Activated CD4-positive, alpha-beta memory T cell treated with anti-CD3 and anti-CD28 coated beads for 36 hours (primary cell): ENCODE measurements around the gene ABTB1. TPM values are rescaled to one million over a fixed set of nuclear protein-coding genes. Genes with fewer than 3 reads are reported as not detected.

Experiments used
- CTCF ChIA-PET: fragments of 350-600 bp; sonication (Branson Sonifier 250); formaldehyde crosslinking; loops from one replicate; lab custom pipeline; 2021; ENCODE audit warnings: antibody characterized with exemption, inconsistent platforms; lab: Charles Lee
- POLR2A ChIA-PET: fragments of 350-600 bp; sonication (Branson Sonifier 250); formaldehyde crosslinking; loops from one replicate; lab custom pipeline; 2021; ENCODE audit warnings: antibody characterized with exemption; lab: Charles Lee
- DNase-seq: peaks from one replicate; pipeline ENCODE4 v3.0.0-alpha.2; 2020
- H3K27ac Mint-ChIP-seq: one replicate; pipeline ENCODE4 v1.8.0; 2021; ENCODE audit warnings: mixed read lengths
- H3K27me3 Mint-ChIP-seq: one replicate; pipeline ENCODE4 v1.8.0; 2021; ENCODE audit warnings: mixed read lengths
- H3K36me3 Mint-ChIP-seq: one replicate; pipeline ENCODE4 v1.8.0; 2021; ENCODE audit warnings: mixed read lengths
- H3K4me1 Mint-ChIP-seq: one replicate; pipeline ENCODE4 v1.8.0; 2021; ENCODE audit warnings: low read depth, mixed read lengths
- H3K4me3 Mint-ChIP-seq: one replicate; pipeline ENCODE4 v1.8.0; 2021; ENCODE audit warnings: mild to moderate bottlenecking, mixed read lengths
- H3K9me3 Mint-ChIP-seq: one replicate; pipeline ENCODE4 v1.8.0; 2021; ENCODE audit warnings: mixed read lengths
- intact Hi-C: fragments of 100-400 bp; cut with micrococcal nuclease; formaldehyde crosslinking; loops from one replicate; pipeline ENCODE4 v1.15.1; 2023
- total RNA-seq, 2 experiments: library from RNA; stranded (reverse); gene quantifications; one replicate each; pipeline ENCODE4 v1.2.3, GENCODE V29; 2021

ABTB1 gene
- total RNA-seq, 2 experiments from 2014 or later, result 14.8 TPM

DNA sequence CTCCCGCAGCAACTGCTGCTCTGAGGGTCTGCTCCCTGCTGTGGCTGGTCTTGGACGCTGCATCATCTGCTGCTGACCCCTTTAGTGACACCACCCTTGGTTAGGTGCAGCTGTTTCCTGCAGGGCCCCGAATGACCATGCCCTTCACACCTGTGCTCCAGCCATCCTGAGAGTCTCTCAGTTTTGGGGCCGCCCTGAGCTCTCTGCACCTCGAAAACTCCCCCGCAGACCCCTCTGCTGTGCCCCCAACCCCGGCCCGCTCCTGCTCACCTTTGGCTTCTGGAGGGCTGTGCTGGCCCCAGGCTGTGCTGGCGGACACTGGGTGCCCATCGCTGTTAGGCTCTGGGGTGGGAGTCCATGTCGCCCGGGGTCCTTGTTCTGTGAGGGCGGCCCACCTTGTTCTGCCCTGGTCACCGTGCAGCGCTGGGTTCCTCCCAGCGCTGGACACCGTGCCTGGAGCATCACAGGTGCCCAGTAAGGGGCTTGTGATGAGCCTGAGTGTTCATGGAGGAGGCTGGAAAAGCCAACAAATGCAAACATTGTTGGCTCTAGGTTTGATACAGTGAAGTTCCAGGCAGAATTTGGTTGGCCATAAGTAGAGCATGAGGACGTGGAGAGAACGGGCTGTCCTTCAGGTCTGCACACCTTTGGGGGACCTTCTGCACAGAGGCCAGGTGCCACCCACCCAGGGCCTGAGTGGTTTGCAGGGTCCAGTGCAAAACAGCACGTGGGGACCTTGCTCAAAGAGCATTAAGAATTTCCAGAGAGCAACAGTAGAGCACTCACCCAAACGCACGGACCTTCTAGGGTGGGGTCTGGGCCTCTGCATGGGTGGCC is 12.3 kb downstream of the ABTB1 start:
- DNase-seq, result no peak
- H3K9me3 Mint-ChIP-seq, result no peaks in the 10 kb centered on the region
- no peaks in the 10 kb centered on the region for H3K36me3 Mint-ChIP-seq

GRCh38 chr3:127685708-127686511 is 13.2 kb downstream of the ABTB1 start:
- Mint-ChIP-seq H3K27ac (no peak overlapping the region), H3K9me3 (no peaks in the 10 kb centered on the region), H3K4me3 (no peak overlapping the region), H3K4me1 (peaks cover 6% of the 10 kb centered on the region), H3K36me3 (no peaks in the 10 kb centered on the region), H3K27me3 (no peaks in the 10 kb centered on the region)
- CTCF ChIA-PET, result no interaction called here
- intact Hi-C loops, result no loop called here
- no peak for DNase-seq
- POLR2A ChIA-PET, result no interaction called here

More for the DNA sequence above, 12.3 kb downstream of the ABTB1 start:
- intact Hi-C loops, result no loop called here
- Mint-ChIP-seq H3K27me3 (no peaks in the 10 kb centered on the region), H3K4me1 (peaks cover 6% of the 10 kb centered on the region), H3K4me3 (no peak overlapping the region), H3K27ac (no peak overlapping the region)
- CTCF ChIA-PET, result no interaction called here
- POLR2A ChIA-PET, result no interaction called here

- Mint-ChIP-seq H3K4me1 (peaks cover 6% of the 10 kb centered on the region), H3K9me3 (no peaks in the 10 kb centered on the region), H3K27ac (no peak overlapping the region), H3K27me3 (no peaks in the 10 kb centered on the region), H3K36me3 (no peaks in the 10 kb centered on the region), H3K4me3 (no peak overlapping the region)
- DNase-seq, result no peak
- CTCF ChIA-PET, result no interaction called here
- intact Hi-C loops, result no loop called here
- POLR2A ChIA-PET, result no interaction called here
These were observed 13.8 kb downstream of the ABTB1 start for GRCh38 chr3:127686512-127686894.

- Mint-ChIP-seq H3K36me3 (no peaks in the 10 kb centered on the region), H3K4me3 (no peak overlapping the region), H3K27ac (no peak overlapping the region), H3K4me1 (peaks cover 6% of the 10 kb centered on the region), H3K9me3 (no peaks in the 10 kb centered on the region), H3K27me3 (no peaks in the 10 kb centered on the region)
- POLR2A ChIA-PET, result no interaction called here
- DNase-seq, result no peak
- CTCF ChIA-PET, result no interaction called here
- intact Hi-C loops, result no loop called here
These were observed 14.5 kb downstream of the ABTB1 start for GRCh38 chr3:127687228-127687737.

DNA sequence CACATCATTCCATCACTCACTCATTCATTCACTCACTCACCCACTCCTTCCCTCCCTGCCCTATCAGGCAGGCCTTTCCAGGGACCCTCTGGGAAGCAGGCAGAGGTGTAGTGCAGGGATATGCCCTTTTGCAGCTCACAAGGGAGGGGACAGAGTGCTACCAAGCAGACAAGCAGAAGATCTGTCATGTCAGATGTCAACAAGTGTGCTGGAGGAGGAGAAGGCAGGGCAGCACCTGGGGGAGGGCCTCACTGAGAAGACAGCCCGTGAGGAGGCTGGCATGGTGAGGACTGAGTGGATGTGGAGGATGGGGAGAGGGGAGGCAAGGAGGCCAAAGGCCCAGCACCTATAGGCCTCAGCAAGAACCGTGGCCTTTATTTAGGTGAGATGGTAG is 15.3 kb downstream of the ABTB1 start:
- Mint-ChIP-seq H3K27ac (no peak overlapping the region), H3K4me1 (peaks cover 6% of the 10 kb centered on the region), H3K9me3 (no peaks in the 10 kb centered on the region), H3K4me3 (no peak overlapping the region), H3K27me3 (no peaks in the 10 kb centered on the region), H3K36me3 (no peaks in the 10 kb centered on the region)
- POLR2A ChIA-PET, result no interaction called here
- DNase-seq, result no peak
- CTCF ChIA-PET, result no interaction called here
- intact Hi-C loops, result no loop called here

- ChIA-PET POLR2A (no interaction called here), CTCF (no interaction called here)
- Mint-ChIP-seq H3K27ac (no peak overlapping the region), H3K9me3 (no peaks in the 10 kb centered on the region), H3K36me3 (no peaks in the 10 kb centered on the region), H3K4me1 (peaks cover 3% of the 10 kb centered on the region), H3K27me3 (no peaks in the 10 kb centered on the region), H3K4me3 (no peak overlapping the region)
- intact Hi-C loops, result no loop called here
- DNase-seq, result no peak
These were observed 15.9 kb downstream of the ABTB1 start for GRCh38 chr3:127688416-127689265.

GRCh38 chr3:127689266-127689860 is 16.6 kb downstream of the ABTB1 start:
- no peaks in the 10 kb centered on the region for H3K4me1 Mint-ChIP-seq
- no peaks in the 10 kb centered on the region for H3K27me3 Mint-ChIP-seq
- intact Hi-C loops, result no loop called here
- H3K9me3 Mint-ChIP-seq, result no peaks in the 10 kb centered on the region
- H3K4me3 Mint-ChIP-seq, result no peak overlapping the region
- POLR2A ChIA-PET, result no interaction called here
- H3K36me3 Mint-ChIP-seq, result no peaks in the 10 kb centered on the region
- no peak for DNase-seq
- no peak overlapping the region for H3K27ac Mint-ChIP-seq
- CTCF ChIA-PET, result no interaction called here

DNA sequence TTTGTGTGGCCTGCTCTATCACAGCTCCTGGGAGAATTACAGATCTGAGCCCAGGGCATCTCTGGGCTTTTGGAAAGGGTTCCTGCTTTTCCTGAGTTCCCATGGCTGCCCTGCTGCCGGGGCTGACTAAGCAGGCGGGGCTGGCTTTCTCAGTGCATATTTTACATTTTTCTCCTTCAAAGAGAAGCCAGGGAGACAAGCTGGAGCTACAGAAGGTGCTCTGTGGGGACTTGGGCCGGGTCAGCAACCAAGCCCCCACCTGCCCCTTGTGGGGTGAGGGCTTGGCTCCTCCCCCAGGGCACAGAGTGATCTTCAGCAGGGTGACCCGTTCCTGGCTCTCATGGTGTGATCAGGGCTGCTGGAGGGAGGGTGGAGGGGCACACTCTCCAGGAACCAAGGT is 17.4 kb downstream of the ABTB1 start:
- CTCF ChIA-PET, result no interaction called here
- H3K36me3 Mint-ChIP-seq, result no peaks in the 10 kb centered on the region
- no peaks in the 10 kb centered on the region for H3K4me1 Mint-ChIP-seq
- H3K9me3 Mint-ChIP-seq, result no peaks in the 10 kb centered on the region
- intact Hi-C loops, result no loop called here
- H3K4me3 Mint-ChIP-seq, result no peak overlapping the region
- no peak for DNase-seq
- H3K27me3 Mint-ChIP-seq, result no peaks in the 10 kb centered on the region
- H3K27ac Mint-ChIP-seq, result no peak overlapping the region
- POLR2A ChIA-PET, result no interaction called here

DNA sequence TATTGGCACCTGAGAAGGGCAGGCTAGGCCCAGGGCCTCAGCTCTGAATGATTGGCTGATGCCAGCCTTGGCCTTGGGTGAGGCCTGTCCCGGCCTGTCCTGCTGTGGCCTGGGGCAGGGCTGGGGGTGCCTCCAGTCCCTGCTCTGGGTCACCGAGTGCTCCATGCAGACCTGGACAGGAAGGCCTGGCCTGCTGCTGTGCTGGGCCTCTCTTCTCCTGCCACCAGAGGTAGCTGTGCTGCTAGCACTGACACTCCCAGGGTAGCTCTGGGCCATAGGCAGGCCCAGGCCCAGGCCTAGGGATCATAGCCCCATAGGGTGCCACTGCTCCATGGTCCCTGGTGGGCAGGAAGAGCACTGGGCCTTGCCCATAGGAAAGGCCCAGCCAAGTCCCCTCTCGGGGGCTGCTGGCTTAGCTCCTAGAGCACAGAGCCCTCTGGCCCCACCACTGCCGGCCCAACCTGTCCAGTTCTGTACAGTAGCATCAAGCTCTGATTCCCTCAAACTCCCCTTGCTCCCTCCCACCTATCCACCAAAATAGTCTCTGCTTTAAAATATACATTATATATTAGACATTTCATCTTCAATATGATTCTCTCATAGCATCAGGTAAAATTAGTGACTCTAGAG is 18.2 kb downstream of the ABTB1 start:
- no peak for DNase-seq
- H3K4me1 Mint-ChIP-seq, result no peaks in the 10 kb centered on the region
- intact Hi-C loops, result no loop called here
- no peaks in the 10 kb centered on the region for H3K36me3 Mint-ChIP-seq
- POLR2A ChIA-PET, result no interaction called here
- no peak overlapping the region for H3K27ac Mint-ChIP-seq
- H3K4me3 Mint-ChIP-seq, result no peak overlapping the region
- no peaks in the 10 kb centered on the region for H3K9me3 Mint-ChIP-seq
- H3K27me3 Mint-ChIP-seq, result no peaks in the 10 kb centered on the region
- CTCF ChIA-PET, result no interaction called here

DNA sequence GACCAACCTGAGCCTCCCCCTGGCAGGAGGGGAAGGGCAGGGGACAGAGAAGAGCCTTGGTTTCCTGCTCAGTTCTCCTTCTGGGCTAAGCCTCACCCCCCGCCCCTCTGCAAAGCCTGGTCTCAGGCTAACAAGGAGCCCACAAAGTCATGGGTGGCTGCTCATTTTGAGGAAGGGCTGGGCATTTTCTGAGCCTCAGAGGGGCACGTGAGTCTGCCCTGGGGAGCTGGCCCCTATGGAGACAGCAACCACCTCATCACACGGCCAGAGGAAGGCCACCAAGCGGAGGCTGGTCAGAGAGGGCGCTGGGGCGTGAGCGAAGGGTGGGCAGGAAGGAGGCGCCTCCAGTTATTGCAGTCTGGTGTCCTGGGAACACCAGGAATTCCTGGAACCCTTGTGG is 18.7 kb downstream of the ABTB1 start:
- Mint-ChIP-seq H3K4me3 (no peak overlapping the region), H3K4me1 (no peaks in the 10 kb centered on the region), H3K9me3 (no peaks in the 10 kb centered on the region), H3K36me3 (no peaks in the 10 kb centered on the region), H3K27me3 (no peaks in the 10 kb centered on the region), H3K27ac (no peak overlapping the region)
- ChIA-PET POLR2A (no interaction called here), CTCF (interaction anchor here (1.4 kb wide), 1 partner anchor 116 kb away, joined by 3 read pairs; no protein-coding TSS in a partner anchor)
- intact Hi-C loops, result no loop called here
- no peak for DNase-seq

DNA sequence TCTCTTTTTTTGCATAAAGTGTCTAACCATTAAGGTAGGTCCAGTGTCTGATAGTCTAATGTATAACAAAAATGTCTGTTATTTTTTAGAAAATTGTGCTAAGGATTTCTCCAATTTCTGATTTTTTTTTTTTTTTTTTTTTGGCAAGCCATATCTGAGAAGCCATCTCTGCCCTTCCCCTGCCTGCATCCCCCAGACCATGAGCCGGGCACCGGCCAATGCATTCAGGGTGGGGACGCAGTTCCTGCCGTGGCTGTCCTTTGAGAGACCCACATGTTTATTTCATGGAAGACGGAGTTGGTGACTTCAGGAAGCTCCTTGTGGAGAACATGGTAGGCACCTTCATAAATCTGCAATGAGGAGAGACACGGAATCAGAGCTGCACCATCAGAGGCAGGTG is 19.2 kb downstream of the ABTB1 start:
- no peaks in the 10 kb centered on the region for H3K4me1 Mint-ChIP-seq
- H3K9me3 Mint-ChIP-seq, result no peaks in the 10 kb centered on the region
- CTCF ChIA-PET, result interaction anchor here (1.4 kb wide), 1 partner anchor 117 kb away, joined by 3 read pairs; no protein-coding TSS in a partner anchor
- DNase-seq, result no peak
- no peaks in the 10 kb centered on the region for H3K36me3 Mint-ChIP-seq
- intact Hi-C loops, result no loop called here
- H3K4me3 Mint-ChIP-seq, result no peak overlapping the region
- H3K27ac Mint-ChIP-seq, result no peak overlapping the region
- H3K27me3 Mint-ChIP-seq, result no peaks in the 10 kb centered on the region
- POLR2A ChIA-PET, result no interaction called here
